ENCODE results near the gene GTF2E1.
"Not testable (repeated sequence)": the region's sequence is repeated elsewhere in the genome, so short reads cannot be mapped to it uniquely, and the experiment has no call there.

The GTF2E1 gene

DNA sequence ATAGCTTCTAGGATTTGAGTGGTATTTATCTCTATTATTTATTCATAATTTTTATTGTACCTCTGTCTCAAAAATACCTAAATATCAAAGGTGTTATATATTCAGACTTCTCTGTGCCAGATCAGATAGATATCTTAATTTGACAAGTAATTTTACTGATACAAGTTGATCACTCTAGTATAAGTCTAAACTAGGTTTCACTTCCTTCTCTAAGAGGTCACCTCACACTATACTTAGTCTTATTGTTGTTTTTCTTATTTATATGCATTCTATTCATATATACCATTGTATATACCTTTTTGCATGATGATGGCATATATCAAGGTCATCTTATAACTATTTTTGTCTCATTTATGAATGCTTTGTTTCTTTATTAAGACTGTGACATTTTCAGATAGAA is 34.1 kb upstream of the GTF2E1 start:
- no peak for DNase-seq (ENCODE audit: low read depth)
- TF ChIP-seq, protein P1, sequence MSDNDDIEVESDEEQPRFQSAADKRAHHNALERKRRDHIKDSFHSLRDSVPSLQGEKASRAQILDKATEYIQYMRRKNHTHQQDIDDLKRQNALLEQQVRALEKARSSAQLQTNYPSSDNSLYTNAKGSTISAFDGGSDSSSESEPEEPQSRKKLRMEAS (IDR thresholded peaks at IDR 0.05; ENCODE audit: low read depth, low read length): no peak
- no peak for TF ChIP-seq POLR2A (IDR thresholded peaks at IDR 0.05; ENCODE audit: extremely low read depth, insufficient read length)
- no peak for TF ChIP-seq MYC (IDR thresholded peaks at IDR 0.05; ENCODE audit: low read depth, low read length)
- TF ChIP-seq, protein P2, sequence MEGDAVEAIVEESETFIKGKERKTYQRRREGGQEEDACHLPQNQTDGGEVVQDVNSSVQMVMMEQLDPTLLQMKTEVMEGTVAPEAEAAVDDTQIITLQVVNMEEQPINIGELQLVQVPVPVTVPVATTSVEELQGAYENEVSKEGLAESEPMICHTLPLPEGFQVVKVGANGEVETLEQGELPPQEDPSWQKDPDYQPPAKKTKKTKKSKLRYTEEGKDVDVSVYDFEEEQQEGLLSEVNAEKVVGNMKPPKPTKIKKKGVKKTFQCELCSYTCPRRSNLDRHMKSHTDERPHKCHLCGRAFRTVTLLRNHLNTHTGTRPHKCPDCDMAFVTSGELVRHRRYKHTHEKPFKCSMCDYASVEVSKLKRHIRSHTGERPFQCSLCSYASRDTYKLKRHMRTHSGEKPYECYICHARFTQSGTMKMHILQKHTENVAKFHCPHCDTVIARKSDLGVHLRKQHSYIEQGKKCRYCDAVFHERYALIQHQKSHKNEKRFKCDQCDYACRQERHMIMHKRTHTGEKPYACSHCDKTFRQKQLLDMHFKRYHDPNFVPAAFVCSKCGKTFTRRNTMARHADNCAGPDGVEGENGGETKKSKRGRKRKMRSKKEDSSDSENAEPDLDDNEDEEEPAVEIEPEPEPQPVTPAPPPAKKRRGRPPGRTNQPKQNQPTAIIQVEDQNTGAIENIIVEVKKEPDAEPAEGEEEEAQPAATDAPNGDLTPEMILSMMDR (IDR thresholded peaks at IDR 0.05; ENCODE audit: low read depth, low read length): no peak
- H3K4me3 ChIP-seq (ENCODE audit: low read depth, low read length): no peak overlapping the region

DNA sequence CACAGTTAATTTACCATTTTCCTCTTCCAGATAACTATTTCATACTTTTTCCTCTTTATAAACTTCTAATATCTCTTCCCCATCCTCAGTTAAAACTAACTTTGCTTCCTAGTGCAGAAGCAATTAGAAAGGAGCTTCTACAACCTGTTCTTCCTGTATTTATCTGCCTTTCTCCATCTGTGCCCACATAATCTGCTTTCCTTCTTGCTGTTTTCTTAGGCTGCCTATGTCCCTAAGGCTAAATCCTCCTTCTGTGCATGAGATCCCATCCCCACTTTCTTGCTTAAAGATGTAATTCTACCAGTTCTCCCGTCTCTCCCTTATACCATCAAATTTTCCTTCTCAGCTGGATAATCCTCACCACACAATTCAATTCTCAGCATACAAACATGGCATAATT is 32.2 kb upstream of the GTF2E1 start:
- no peak overlapping the region for H3K4me3 ChIP-seq (ENCODE audit: low read depth, low read length)
- DNase-seq (ENCODE audit: low read depth): no peak
- TF ChIP-seq, protein P1 (IDR thresholded peaks at IDR 0.05; ENCODE audit: low read depth, low read length): no peak
- TF ChIP-seq POLR2A (IDR thresholded peaks at IDR 0.05; ENCODE audit: extremely low read depth, insufficient read length): no peak
- TF ChIP-seq, protein P2 (IDR thresholded peaks at IDR 0.05; ENCODE audit: low read depth, low read length): no peak
- no peak for TF ChIP-seq MYC (IDR thresholded peaks at IDR 0.05; ENCODE audit: low read depth, low read length)

DNA sequence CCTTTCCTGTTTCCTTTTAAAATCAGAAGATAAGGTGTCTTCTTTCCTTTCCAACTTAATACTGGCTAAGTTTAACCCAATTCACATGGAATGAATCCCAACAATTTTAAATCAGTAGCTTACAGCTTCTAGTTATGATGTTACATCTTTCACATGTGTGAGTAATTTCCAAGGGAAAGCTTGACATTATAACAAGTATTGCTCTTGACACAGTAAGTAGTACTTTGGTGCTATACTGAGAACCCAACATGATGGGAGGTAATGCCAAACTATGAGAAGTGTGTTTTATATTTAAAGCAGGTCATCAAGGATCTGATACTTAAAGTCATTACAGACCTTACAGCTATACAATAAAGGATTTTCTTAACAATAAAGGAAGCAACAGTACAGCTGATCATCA is 29.3 kb upstream of the GTF2E1 start:
- TF ChIP-seq, protein P1 (IDR thresholded peaks at IDR 0.05; ENCODE audit: low read depth, low read length): no peak
- TF ChIP-seq MYC (IDR thresholded peaks at IDR 0.05; ENCODE audit: low read depth, low read length): no peak
- no peak for TF ChIP-seq POLR2A (IDR thresholded peaks at IDR 0.05; ENCODE audit: extremely low read depth, insufficient read length)
- TF ChIP-seq, protein P2 (IDR thresholded peaks at IDR 0.05; ENCODE audit: low read depth, low read length): no peak
- no peak for DNase-seq (ENCODE audit: low read depth)
- H3K4me3 ChIP-seq (ENCODE audit: low read depth, low read length): no peak overlapping the region

DNA sequence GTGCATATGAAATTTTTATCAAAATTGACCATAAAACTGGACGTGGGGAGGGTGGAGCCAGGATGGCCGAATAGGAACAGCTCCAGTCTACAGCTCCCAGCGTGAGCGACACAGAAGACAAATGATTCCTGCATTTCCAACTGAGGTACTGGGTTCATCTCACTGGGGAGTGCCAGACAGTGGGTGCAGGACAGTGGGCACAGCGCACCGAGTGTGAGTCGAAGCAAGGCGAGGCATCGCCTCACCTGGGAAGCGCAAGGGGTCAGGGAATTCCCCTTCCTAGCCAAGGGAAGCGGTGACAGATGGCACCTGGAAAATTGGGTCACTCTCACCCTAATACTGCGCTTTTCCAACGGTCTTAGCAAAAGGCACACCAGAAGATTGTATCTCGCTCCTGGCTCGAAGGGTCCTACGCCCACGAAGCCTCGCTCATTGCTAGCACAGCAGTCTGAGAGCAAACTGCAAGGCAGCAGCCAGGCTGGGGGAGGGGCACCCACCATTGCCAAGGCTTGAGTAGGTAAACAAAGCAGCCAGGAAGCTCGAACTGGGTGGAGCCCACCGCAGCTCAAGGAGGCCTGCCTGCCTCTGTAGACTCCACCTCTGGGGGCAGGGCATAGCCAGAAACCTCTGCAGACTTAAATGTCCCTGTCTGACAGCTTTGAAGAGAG is 23.2 kb upstream of the GTF2E1 start:
- not testable (repeated sequence) for DNase-seq (ENCODE audit: low read depth); H3K4me3 ChIP-seq (ENCODE audit: low read depth, low read length)

DNA sequence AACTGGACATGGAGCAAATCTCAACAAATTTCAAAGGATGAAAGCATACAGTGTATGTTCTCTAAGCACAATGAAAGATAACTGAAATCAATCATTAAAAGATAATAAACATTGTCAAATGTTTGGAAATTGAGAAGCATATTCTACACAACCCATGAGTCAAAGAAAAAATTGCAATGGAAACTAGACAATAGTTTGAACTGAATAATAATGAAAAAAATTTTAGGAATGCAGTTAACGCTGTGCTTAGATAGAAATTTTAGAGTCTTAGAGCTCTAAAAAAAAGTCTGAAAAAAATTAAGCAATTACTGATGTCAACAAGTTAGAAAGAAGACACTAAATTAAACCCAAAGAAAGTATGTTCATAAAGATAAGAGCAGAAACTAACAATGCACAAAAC is 15.8 kb upstream of the GTF2E1 start:
- H3K4me3 ChIP-seq (ENCODE audit: low read depth, low read length): no peak overlapping the region
- TF ChIP-seq, protein P1 (IDR thresholded peaks at IDR 0.05; ENCODE audit: low read depth, low read length): no peak
- TF ChIP-seq POLR2A (IDR thresholded peaks at IDR 0.05; ENCODE audit: extremely low read depth, insufficient read length) (no peak), MYC (IDR thresholded peaks at IDR 0.05; ENCODE audit: low read depth, low read length) (no peak)
- TF ChIP-seq, protein P2 (IDR thresholded peaks at IDR 0.05; ENCODE audit: low read depth, low read length): no peak
- DNase-seq (ENCODE audit: low read depth): no peak

DNA sequence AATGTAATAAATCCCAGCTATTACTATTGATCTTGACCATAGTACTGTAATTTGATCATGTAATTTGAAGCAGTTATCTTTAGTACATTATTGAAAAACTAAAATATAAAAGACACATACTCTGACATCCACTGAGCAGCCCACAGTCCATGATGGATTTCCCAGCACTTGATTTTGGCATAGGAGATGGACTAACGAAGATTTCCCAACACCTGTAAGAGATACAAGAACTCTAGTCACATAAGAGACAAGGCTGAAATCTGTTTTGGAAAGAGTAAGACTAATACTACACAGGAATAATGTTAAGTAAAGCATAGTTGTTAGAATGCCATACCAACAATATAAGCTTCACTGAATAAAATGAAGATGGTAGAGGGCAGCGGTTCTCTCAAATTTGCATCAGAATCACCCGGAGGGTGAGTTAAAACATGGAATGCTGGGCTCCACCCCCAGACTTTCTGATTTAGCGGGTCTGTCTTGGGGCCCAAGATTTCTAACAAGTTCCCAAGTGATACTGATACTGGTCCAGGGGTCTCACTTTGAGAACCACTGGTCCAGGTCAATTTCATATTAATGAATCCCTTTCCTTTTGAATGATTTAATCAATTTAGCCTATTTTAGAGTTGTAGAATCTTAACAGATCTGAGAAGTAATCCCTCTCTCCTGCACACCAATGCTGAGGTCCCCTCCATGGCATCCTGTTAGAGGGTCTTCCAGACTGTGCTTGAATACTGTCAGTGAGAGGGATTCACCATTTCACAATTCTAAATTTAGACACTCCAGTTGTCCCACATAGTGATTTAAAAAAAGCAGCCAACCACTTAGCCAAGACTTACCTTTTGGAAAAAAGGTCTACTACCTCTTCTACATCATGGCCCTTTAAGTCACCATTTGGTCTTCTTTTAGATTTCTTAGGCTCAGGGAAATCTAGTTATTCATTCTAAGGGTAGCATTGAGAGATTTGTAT is 11.7 kb upstream of the GTF2E1 start:
- no peak overlapping the region for H3K4me3 ChIP-seq (ENCODE audit: low read depth, low read length)
- DNase-seq (ENCODE audit: low read depth): no peak
- TF ChIP-seq, protein P2 (IDR thresholded peaks at IDR 0.05; ENCODE audit: low read depth, low read length): no peak
- TF ChIP-seq MYC (IDR thresholded peaks at IDR 0.05; ENCODE audit: low read depth, low read length) (no peak), POLR2A (IDR thresholded peaks at IDR 0.05; ENCODE audit: extremely low read depth, insufficient read length) (no peak)

DNA sequence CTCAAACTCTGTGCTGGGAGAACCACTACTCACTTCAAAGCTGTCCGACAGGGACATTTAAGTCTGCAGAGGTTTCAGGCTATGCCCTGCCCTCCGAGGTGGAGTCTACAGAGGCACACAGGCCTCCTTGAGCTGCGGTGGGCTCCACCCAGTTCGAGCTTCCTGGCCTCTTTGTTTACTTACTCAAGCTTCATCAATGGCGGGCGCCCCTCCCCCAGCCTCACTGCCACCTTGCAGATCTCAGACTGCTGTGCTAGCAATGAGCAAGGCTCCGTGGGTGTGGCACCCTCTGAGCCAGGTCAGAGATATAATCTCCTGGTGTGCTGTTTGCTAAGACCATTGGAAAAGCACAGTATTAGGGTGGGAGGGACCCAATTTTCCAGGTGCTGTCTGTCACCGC is 4.5 kb upstream of the GTF2E1 start:
- H3K4me3 ChIP-seq (ENCODE audit: low read depth, low read length); DNase-seq (ENCODE audit: low read depth): not testable (repeated sequence)

All from NB4 (cell line).